ENCODE results near the gene FAM50B. TPM values are rescaled to one million over a fixed set of nuclear protein-coding genes. Genes with fewer than 3 reads are reported as not detected.

FAM50B gene
- 8.5 and 13.6 TPM in 2 replicates for total RNA-seq

DNA sequence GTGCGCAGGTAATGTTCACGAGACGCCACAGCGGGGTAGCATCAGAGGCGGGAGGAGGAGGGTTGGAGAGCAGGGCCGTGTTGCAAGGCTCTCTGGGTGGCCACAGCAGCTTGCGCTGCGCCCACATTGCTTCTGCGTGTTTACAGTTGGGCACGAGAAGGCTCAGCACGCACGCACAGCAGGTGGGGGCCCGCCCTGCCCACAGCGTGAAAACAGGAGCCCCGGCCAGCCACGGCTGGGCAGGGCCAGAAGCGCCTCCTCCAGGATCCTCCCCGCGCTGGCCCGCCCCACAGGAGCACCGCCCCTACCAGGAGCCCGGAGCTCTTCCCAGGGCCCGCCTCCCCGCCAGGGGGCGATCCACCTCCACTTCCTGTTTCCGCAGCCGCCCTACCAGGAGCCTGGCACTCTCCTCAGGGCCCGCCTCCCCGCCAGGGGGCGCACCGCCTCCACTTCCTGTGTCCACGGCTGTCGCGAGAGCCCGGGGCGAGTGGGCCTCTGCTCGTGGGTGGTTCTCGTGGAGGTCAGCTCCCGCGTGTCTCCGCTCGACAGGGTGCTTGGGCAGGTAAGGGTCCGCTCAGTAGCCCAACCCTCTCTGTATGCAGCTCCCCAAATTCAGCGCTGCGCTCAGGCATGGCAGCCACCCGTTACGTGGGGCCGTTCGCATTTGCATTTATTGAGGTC lies at the start of gene FAM50B:
FAM50B (plus strand) TSS at position 449 of the 681 bp plus-strand sequence. CDS start 439 bp downstream, outside the sequence.

Other genes starting within 250 kb of the FAM50B start
- 61.0 and 67.8 TPM in 2 replicates for gene PXDC1, start 97.7 kb upstream of the FAM50B start, total RNA-seq
- not detected in 2 replicates for gene FAM217A, start 229.8 kb downstream of the FAM50B start, total RNA-seq

Measured in cardiac ventricle fibroblast (primary cell).